ENCODE measurements around the gene ZNF570.
A peak's percentile ranks its signal among the peaks of the same experiment; 100 is the strongest.

The ZNF570 gene

GRCh38 chr19:37468961-37469777 is at the start of gene ZNF570:
TSS of gene ZNF570 (plus strand) at chr19:37469356. CDS start at chr19:37470355, 999 bp downstream.
- DNase-seq: peak; percentile 38

GRCh38 chr19:37452500-37453245 is 16.5 kb upstream of the ZNF570 start:
- DNase-seq: no peak

- DNase-seq: no peak
Measured at GRCh38 chr19:37466277-37466797, 2.8 kb upstream of the ZNF570 start.

GRCh38 chr19:37466798-37467607 is 2.2 kb upstream of the ZNF570 start, which contains the start of gene ZNF569:
TSS of gene ZNF569 (minus strand) at chr19:37467444. CDS start at chr19:37444921, 22,523 bp downstream.
- DNase-seq: peak; percentile 63

GRCh38 chr19:37467608-37468090 is 1.5 kb upstream of the ZNF570 start:
- DNase-seq: no peak

- DNase-seq: no peak
Measured at GRCh38 chr19:37470216-37470615, 1.1 kb downstream of the ZNF570 start.

- no peak for DNase-seq
Measured at GRCh38 chr19:37472165-37472564, 3.0 kb downstream of the ZNF570 start.

- DNase-seq: no peak
Measured at GRCh38 chr19:37484406-37485168, 15.4 kb downstream of the ZNF570 start.

- DNase-seq: no peak
Measured at GRCh38 chr19:37492213-37492612, 23.1 kb downstream of the ZNF570 start.

GRCh38 chr19:37505958-37506386 is 36.8 kb downstream of the ZNF570 start:
- no peak for DNase-seq

- DNase-seq: peak; percentile 40
Measured at GRCh38 chr19:37506387-37507166, 37.4 kb downstream of the ZNF570 start, which contains the start of gene ZNF793. TSS of gene ZNF793 (plus strand) at chr19:37506939. CDS start at chr19:37523440, 16,501 bp downstream.

GRCh38 chr19:37507167-37507464 is 38.0 kb downstream of the ZNF570 start:
- no peak for DNase-seq

GRCh38 chr19:37511186-37511585 is 42.0 kb downstream of the ZNF570 start:
- DNase-seq: no peak

GRCh38 chr19:37511821-37512220 is 42.7 kb downstream of the ZNF570 start:
- DNase-seq: no peak

- no peak for DNase-seq
Measured at GRCh38 chr19:37513397-37513796, 44.2 kb downstream of the ZNF570 start.

GRCh38 chr19:37519890-37520289 is 50.7 kb downstream of the ZNF570 start:
- no peak for DNase-seq

GRCh38 chr19:37537391-37537947 is 68.3 kb downstream of the ZNF570 start:
- no peak for DNase-seq
